HG02610 (cell line): Measurements from ENCODE around the gene NPSR1.
"Not testable (repeated sequence)": the region's sequence is repeated elsewhere in the genome, so short reads cannot be mapped to it uniquely, and the experiment has no call there.

Experiments
- ATAC-seq: cut with Tn5 transposase; IDR thresholded peaks from one replicate; pipeline ENCODE4 v1.9.1; 2021; ENCODE audit warnings: mild to moderate bottlenecking, moderate library complexity; ENCODE audit not compliant: unreplicated experiment

NPSR1 gene

GRCh38 chr7:34832020-34832419 lies 174.0 kb downstream of the NPSR1 start:
- ATAC-seq: no peak

GRCh38 chr7:34835901-34836600 lies 178.0 kb downstream of the NPSR1 start:
- no peak for ATAC-seq

GRCh38 chr7:34837316-34837715 lies 179.3 kb downstream of the NPSR1 start:
- no peak for ATAC-seq

- ATAC-seq: no peak
These were observed 179.8 kb downstream of the NPSR1 start for GRCh38 chr7:34837801-34838201.

GRCh38 chr7:34838329-34838728 lies 180.3 kb downstream of the NPSR1 start:
- ATAC-seq: no peak

- no peak for ATAC-seq
These were observed 181.6 kb downstream of the NPSR1 start for GRCh38 chr7:34839645-34840044.

GRCh38 chr7:34840176-34840785 lies 182.3 kb downstream of the NPSR1 start:
- no peak for ATAC-seq

GRCh38 chr7:34841326-34841725 lies 183.3 kb downstream of the NPSR1 start:
- no peak for ATAC-seq

- ATAC-seq: no peak
These were observed 184.8 kb downstream of the NPSR1 start for GRCh38 chr7:34842782-34843181.

GRCh38 chr7:34844406-34844805 lies 186.4 kb downstream of the NPSR1 start:
- ATAC-seq: no peak

- no peak for ATAC-seq
These were observed 187.1 kb downstream of the NPSR1 start for GRCh38 chr7:34844936-34845665.

- no peak for ATAC-seq
These were observed 187.8 kb downstream of the NPSR1 start for GRCh38 chr7:34845666-34846361.

- no peak for ATAC-seq
These were observed 189.0 kb downstream of the NPSR1 start for GRCh38 chr7:34846976-34847375.

GRCh38 chr7:34848670-34849069 lies 190.7 kb downstream of the NPSR1 start:
- ATAC-seq: no peak

- ATAC-seq: no peak
These were observed 191.3 kb downstream of the NPSR1 start for GRCh38 chr7:34849163-34849960.

GRCh38 chr7:34849986-34850385 lies 192.0 kb downstream of the NPSR1 start:
- no peak for ATAC-seq

GRCh38 chr7:34850681-34851080 lies 192.7 kb downstream of the NPSR1 start:
- ATAC-seq: no peak

- ATAC-seq: no peak
These were observed 193.4 kb downstream of the NPSR1 start for GRCh38 chr7:34851431-34851830.

- not testable (repeated sequence) for ATAC-seq
These were observed 200.4 kb downstream of the NPSR1 start for GRCh38 chr7:34858444-34858843.

- not testable (repeated sequence) for ATAC-seq
These were observed 201.3 kb downstream of the NPSR1 start for GRCh38 chr7:34859281-34859680.

- ATAC-seq: not testable (repeated sequence)
These were observed 208.2 kb downstream of the NPSR1 start for GRCh38 chr7:34866222-34866621.
